H1 (cell line): ENCODE measurements around the gene ASTN2.

Experiments
- CTCF ChIP-seq, 3 experiments: IDR thresholded peaks; 1 replicate in 2 of 3; 2 replicates in 1 of 3; pipeline versions ENCODE4 v1.5.1 to v1.6.1; 2011; ENCODE audit warnings: low read length in 3 of 3, mild to moderate bottlenecking in 3 of 3, inconsistent platforms in 2 of 3, low read depth in 1 of 3, moderate library complexity in 1 of 3; ENCODE audit not compliant: insufficient read depth in 1 of 3; ENCODE audit errors: control extremely low read depth in 1 of 3
- EP300 ChIP-seq, 2 experiments: IDR thresholded peaks; 1 replicate in 1 of 2; 2 replicates in 1 of 2; pipeline ENCODE4 v1.6.1; 2011 to 2012; ENCODE audit warnings: low read depth in 2 of 2, low read length in 2 of 2, mild to moderate bottlenecking in 2 of 2, borderline replicate concordance in 1 of 2, inconsistent platforms in 1 of 2, moderate library complexity in 1 of 2
- EZH2 ChIP-seq: fragments of 200-600 bp; sonication (generic); IDR thresholded peaks from 2 replicates; pipeline ENCODE4 v1.7.1; 2012; ENCODE audit warnings: low read depth, mild to moderate bottlenecking, moderate library complexity, low read length, inconsistent platforms; ENCODE audit not compliant: severe bottlenecking
- GABPA ChIP-seq: IDR thresholded peaks from 2 replicates; pipeline ENCODE4 v1.6.1; 2011; ENCODE audit warnings: mild to moderate bottlenecking, low read length, moderate library complexity, borderline replicate concordance; ENCODE audit not compliant: insufficient read depth
- GTF2F1 ChIP-seq: IDR thresholded peaks from 2 replicates; pipeline ENCODE4 v1.6.1; 2012; ENCODE audit warnings: low read depth, low read length, improper control_type of control experiment, borderline replicate concordance
- HDAC2 ChIP-seq, 2 experiments: fragments of 300-600 bp in 1 of 2; sonication (generic) in 1 of 2; IDR thresholded peaks; 2 replicates each; pipeline ENCODE4 v1.6.1; 2011 to 2012; ENCODE audit warnings: low read depth in 2 of 2, low read length in 2 of 2, mild to moderate bottlenecking in 2 of 2, moderate library complexity in 2 of 2, borderline replicate concordance in 1 of 2, inconsistent platforms in 1 of 2
- POLR2A ChIP-seq, 2 experiments: IDR thresholded peaks; 1 replicate in 1 of 2; 2 replicates in 1 of 2; pipeline ENCODE4 v1.6.1; 2011; ENCODE audit warnings: low read depth in 2 of 2, low read length in 2 of 2, mild to moderate bottlenecking in 2 of 2; ENCODE audit errors: control extremely low read depth in 1 of 2
- POLR2AphosphoS5 ChIP-seq: IDR thresholded peaks from 2 replicates; pipeline ENCODE4 v1.6.1; 2011; ENCODE audit warnings: low read depth, low read length
- SIN3A ChIP-seq, 2 experiments: IDR thresholded peaks in 1 of 2; conservative IDR thresholded peaks in 1 of 2; 2 replicates each; pipeline ENCODE4 v1.6.1; 2011 to 2012; ENCODE audit warnings: low read length in 2 of 2, improper control_type of control experiment in 1 of 2, low read depth in 1 of 2, mild to moderate bottlenecking in 1 of 2
- TAF1 ChIP-seq: IDR thresholded peaks from 2 replicates; pipeline ENCODE4 v1.6.1; 2011; ENCODE audit warnings: mild to moderate bottlenecking, low read depth, low read length
- TEAD4 ChIP-seq: IDR thresholded peaks from 2 replicates; pipeline ENCODE4 v1.6.1; 2012; ENCODE audit warnings: low read depth, low read length, inconsistent platforms, mixed read lengths
- USF2 ChIP-seq: IDR thresholded peaks from 2 replicates; pipeline ENCODE4 v1.6.1; 2011; ENCODE audit warnings: low read length, improper control_type of control experiment
- YY1 ChIP-seq: IDR thresholded peaks from 2 replicates; pipeline ENCODE4 v1.6.1; 2011; ENCODE audit warnings: low read depth, mild to moderate bottlenecking, low read length

DNA sequence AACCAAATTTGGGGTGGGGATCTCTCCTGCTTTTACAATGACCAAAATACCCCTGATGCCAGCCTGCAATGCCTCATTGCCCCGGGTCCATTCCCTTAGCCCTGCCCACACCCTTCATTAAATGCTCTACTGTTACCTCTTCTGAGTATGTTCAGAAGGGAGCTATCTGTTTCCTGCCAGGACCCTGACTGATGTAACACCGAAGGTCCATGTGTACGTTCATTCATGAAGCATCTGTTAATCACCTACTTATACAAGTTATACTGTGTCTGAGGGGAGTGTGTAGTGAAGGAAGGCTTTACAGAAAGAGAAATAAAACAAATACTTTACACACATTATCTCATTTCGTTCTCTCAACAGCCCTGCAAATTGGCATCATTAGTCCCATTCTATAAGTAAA lies 51.9 kb downstream of the ASTN2 start:
- TF ChIP-seq USF2 (no peak), POLR2A (IDR thresholded peaks at IDR 0.05; ENCODE audit: control extremely low read depth in 1 of 2, low read depth in 2 of 2, low read length in 2 of 2) (no peak), TAF1 (no peak), GABPA (no peak), EZH2 (no peak), CTCF (IDR thresholded peaks at IDR 0.05; ENCODE audit: control extremely low read depth in 1 of 3, insufficient read depth in 1 of 3, low read depth in 1 of 3, low read length in 3 of 3) (no peak), GTF2F1 (no peak), YY1 (no peak), EP300 (IDR thresholded peaks at IDR 0.05; ENCODE audit: borderline replicate concordance in 1 of 2, low read depth in 2 of 2, low read length in 2 of 2) (no peak), SIN3A (conservative IDR thresholded peaks at IDR 0.05 in 1 of 2, IDR thresholded peaks at IDR 0.05 in 1 of 2; ENCODE audit: low read depth in 1 of 2, low read length in 2 of 2) (no peak), TEAD4 (no peak), HDAC2 (IDR thresholded peaks at IDR 0.05; ENCODE audit: borderline replicate concordance in 1 of 2, low read depth in 2 of 2, low read length in 2 of 2) (no peak), POLR2AphosphoS5 (no peak)
